Measurements from ENCODE around the gene RNF26.
"Not testable (repeated sequence)": the region's sequence is repeated elsewhere in the genome, so short reads cannot be mapped to it uniquely, and the experiment has no call there.

RNF26 gene

GRCh38 chr11:119371778-119372182, 37.5 kb downstream of the RNF26 start:
- no peak for DNase-seq

- no peak for DNase-seq
Observed at GRCh38 chr11:119372260-119373058, 38.1 kb downstream of the RNF26 start.

GRCh38 chr11:119373059-119373920, 39.0 kb downstream of the RNF26 start:
- DNase-seq: no peak

- peak; percentile 60 for DNase-seq
Observed at GRCh38 chr11:119373921-119374631, 39.7 kb downstream of the RNF26 start.

GRCh38 chr11:119374632-119375336, 40.5 kb downstream of the RNF26 start:
- DNase-seq: no peak

- no peak for DNase-seq
Observed at GRCh38 chr11:119375337-119376196, 41.2 kb downstream of the RNF26 start.

- no peak for DNase-seq
Observed at GRCh38 chr11:119376197-119376847, 42.0 kb downstream of the RNF26 start.

- DNase-seq: no peak
Observed at GRCh38 chr11:119377112-119377901, 43.0 kb downstream of the RNF26 start.

GRCh38 chr11:119377961-119378667, 43.8 kb downstream of the RNF26 start:
- no peak for DNase-seq

GRCh38 chr11:119378851-119379465, 44.6 kb downstream of the RNF26 start:
- no peak for DNase-seq

GRCh38 chr11:119380160-119380826, 46.0 kb downstream of the RNF26 start:
- DNase-seq: no peak

- no peak for DNase-seq
Observed at GRCh38 chr11:119380827-119381180, 46.5 kb downstream of the RNF26 start.

- peak; percentile 96 for DNase-seq
Observed at GRCh38 chr11:119381181-119381988, 47.1 kb downstream of the RNF26 start, which contains the start of gene USP2. Gene USP2, minus strand, starts transcription at chr11:119381690. Its CDS starts 8,210 bp downstream, at chr11:119373480.

- DNase-seq: no peak
Observed at GRCh38 chr11:119382101-119382500, 47.8 kb downstream of the RNF26 start.

- not testable (repeated sequence) for DNase-seq
Observed at GRCh38 chr11:119382513-119382912, 48.2 kb downstream of the RNF26 start.

GRCh38 chr11:119384332-119384731, 50.0 kb downstream of the RNF26 start:
- no peak for DNase-seq
